Mucosa of stomach (tissue), 1 donor: ENCODE results near the gene MEAF6.

Experiments
- H3K27me3 ChIP-seq: one replicate; pipeline ENCODE4 v1.7.0; 2013; ENCODE audit warnings: mild to moderate bottlenecking, low read length; ENCODE audit not compliant: control insufficient read depth, insufficient read depth
- H3K36me3 ChIP-seq: one replicate; pipeline ENCODE4 v1.7.0; 2013; ENCODE audit warnings: low read length; ENCODE audit not compliant: control insufficient read depth, insufficient read depth
- H3K4me1 ChIP-seq: one replicate; pipeline ENCODE4 v1.7.0; 2013; ENCODE audit warnings: mild to moderate bottlenecking, low read length; ENCODE audit not compliant: control insufficient read depth, insufficient read depth
- H3K4me3 ChIP-seq: one replicate; pipeline ENCODE4 v1.7.0; 2013; ENCODE audit warnings: low read length
- H3K9ac ChIP-seq: one replicate; pipeline ENCODE4 v1.7.0; 2013; ENCODE audit warnings: mild to moderate bottlenecking, low read length, moderate library complexity
- H3K9me3 ChIP-seq: one replicate; pipeline ENCODE4 v1.7.0; 2013; ENCODE audit warnings: mild to moderate bottlenecking, low read length, moderate library complexity; ENCODE audit not compliant: control insufficient read depth
- donor health status: Pancreatic carcinoma.

Gene MEAF6

GRCh38 chr1:37493336-37494098 is 21.0 kb downstream of the MEAF6 start:
- Histone ChIP-seq H3K9ac (no peak overlapping the region), H3K4me1 (no peaks in the 10 kb centered on the region), H3K9me3 (no peaks in the 10 kb centered on the region), H3K27me3 (no peaks in the 10 kb centered on the region), H3K36me3 (no peaks in the 10 kb centered on the region), H3K4me3 (no peak overlapping the region)

GRCh38 chr1:37487619-37487984 is 27.0 kb downstream of the MEAF6 start:
- Histone ChIP-seq H3K36me3 (peaks cover 10% of the 10 kb centered on the region), H3K9me3 (no peaks in the 10 kb centered on the region), H3K9ac (peak overlapping the region; percentile 22), H3K4me1 (peaks cover 52% of the 10 kb centered on the region), H3K27me3 (no peaks in the 10 kb centered on the region), H3K4me3 (no peak overlapping the region)

- peaks cover 59% of the 10 kb centered on the region for H3K4me1 ChIP-seq
- H3K36me3 ChIP-seq, result peaks cover 17% of the 10 kb centered on the region
- no peaks in the 10 kb centered on the region for H3K9me3 ChIP-seq
- no peak overlapping the region for H3K4me3 ChIP-seq
- peak overlapping the region; percentile 22 for H3K9ac ChIP-seq
- H3K27me3 ChIP-seq, result no peaks in the 10 kb centered on the region
These were observed 27.6 kb downstream of the MEAF6 start for GRCh38 chr1:37486680-37487618.

- peaks cover 25% of the 10 kb centered on the region for H3K36me3 ChIP-seq
- peaks cover 67% of the 10 kb centered on the region for H3K4me1 ChIP-seq
- H3K4me3 ChIP-seq, result no peak overlapping the region
- H3K9ac ChIP-seq, result peak overlapping the region; percentile 37
- no peaks in the 10 kb centered on the region for H3K9me3 ChIP-seq
- H3K27me3 ChIP-seq, result no peaks in the 10 kb centered on the region
These were observed 28.5 kb downstream of the MEAF6 start for GRCh38 chr1:37485902-37486679.

DNA sequence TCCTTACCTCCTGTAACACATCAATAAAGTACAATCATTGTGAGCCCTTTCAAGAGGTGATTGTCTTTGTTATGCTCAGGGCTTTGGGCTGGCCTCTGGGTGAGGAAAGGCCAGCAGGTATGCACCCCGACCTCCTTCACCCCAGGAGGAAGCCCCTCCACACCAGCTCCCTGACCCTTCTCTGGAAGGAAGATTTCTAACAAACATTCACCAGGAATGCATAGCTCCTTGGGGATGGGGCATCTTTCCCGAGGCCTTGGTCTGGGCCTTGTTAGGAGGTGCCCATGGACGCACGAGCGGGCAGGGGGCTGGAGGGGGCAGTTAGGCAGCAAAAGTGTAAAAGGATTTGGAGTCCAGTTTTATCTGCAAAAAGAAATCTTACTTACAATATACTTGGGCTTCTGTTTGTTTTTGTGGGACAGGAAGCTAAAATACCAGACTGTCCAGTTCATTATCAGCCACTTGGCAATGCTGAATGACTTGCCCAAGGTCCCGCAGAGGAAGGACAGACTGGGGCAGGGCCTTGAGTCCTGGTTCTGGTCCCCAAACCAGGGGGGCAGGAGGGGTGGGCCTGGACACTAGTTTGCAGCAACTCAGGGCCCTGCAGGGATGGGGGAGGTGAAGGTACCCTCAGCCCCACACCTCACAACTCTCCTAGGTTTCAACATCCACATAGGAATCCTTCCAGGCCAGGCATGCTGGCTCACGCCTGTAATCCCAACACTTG is 30.1 kb downstream of the MEAF6 start:
- peaks cover 38% of the 10 kb centered on the region for H3K36me3 ChIP-seq
- peaks cover 81% of the 10 kb centered on the region for H3K4me1 ChIP-seq
- H3K27me3 ChIP-seq, result no peaks in the 10 kb centered on the region
- H3K9me3 ChIP-seq, result no peaks in the 10 kb centered on the region
- H3K9ac ChIP-seq, result no peak overlapping the region
- no peak overlapping the region for H3K4me3 ChIP-seq

GRCh38 chr1:37483785-37484184 is 30.8 kb downstream of the MEAF6 start:
- Histone ChIP-seq H3K9me3 (no peaks in the 10 kb centered on the region), H3K9ac (no peak overlapping the region), H3K27me3 (no peaks in the 10 kb centered on the region), H3K4me3 (no peak overlapping the region), H3K4me1 (peaks cover 88% of the 10 kb centered on the region), H3K36me3 (peaks cover 38% of the 10 kb centered on the region)

GRCh38 chr1:37482796-37483744 is 31.5 kb downstream of the MEAF6 start:
- no peak overlapping the region for H3K9ac ChIP-seq
- H3K4me3 ChIP-seq, result no peak overlapping the region
- peaks cover 43% of the 10 kb centered on the region for H3K36me3 ChIP-seq
- peaks cover 95% of the 10 kb centered on the region for H3K4me1 ChIP-seq
- no peaks in the 10 kb centered on the region for H3K27me3 ChIP-seq
- no peaks in the 10 kb centered on the region for H3K9me3 ChIP-seq

DNA sequence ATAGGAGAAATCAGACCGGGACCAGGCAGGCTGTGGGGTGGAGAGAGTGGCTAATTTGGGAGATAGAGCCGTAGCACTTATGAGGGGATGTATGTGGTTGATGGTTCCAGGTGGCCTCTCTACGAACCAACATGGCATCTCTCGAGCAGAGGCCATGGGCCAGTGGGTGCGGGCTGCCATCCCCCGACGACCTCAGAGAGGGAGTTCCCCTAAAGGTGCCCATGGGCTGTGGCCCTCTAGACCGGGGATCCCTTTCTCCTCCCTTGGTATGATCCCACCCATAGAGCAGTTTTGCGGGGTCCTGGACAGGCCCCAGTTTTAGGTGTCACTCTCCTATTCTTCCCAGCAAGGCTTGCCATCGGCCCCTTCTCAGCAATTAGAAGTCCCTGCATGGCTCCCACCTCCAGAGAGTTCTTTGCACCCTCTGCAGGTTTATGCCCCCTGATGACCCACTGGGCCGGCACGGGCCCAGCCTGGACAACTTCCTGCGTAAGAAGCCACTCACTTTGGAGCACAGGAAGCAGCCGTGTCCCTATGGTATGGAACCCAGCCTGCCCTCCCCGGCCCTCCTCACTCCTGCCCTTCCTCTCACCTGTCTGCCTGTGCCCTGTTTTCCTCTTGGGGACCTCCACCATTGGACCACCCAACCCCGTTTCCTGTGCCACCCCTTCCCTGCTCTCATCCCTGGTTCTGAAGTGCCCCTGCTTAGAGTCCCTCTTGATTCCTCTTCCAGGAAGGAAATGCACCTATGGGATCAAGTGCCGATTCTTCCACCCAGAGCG is 32.4 kb downstream of the MEAF6 start:
- H3K4me3 ChIP-seq, result no peak overlapping the region
- peaks cover 43% of the 10 kb centered on the region for H3K36me3 ChIP-seq
- H3K27me3 ChIP-seq, result no peaks in the 10 kb centered on the region
- peaks cover 96% of the 10 kb centered on the region for H3K4me1 ChIP-seq
- H3K9me3 ChIP-seq, result no peaks in the 10 kb centered on the region
- H3K9ac ChIP-seq, result no peak overlapping the region

GRCh38 chr1:37481289-37482003 is 33.1 kb downstream of the MEAF6 start:
- Histone ChIP-seq H3K4me1 (peaks cover 94% of the 10 kb centered on the region), H3K27me3 (no peaks in the 10 kb centered on the region), H3K9ac (peak overlapping the region; percentile 99), H3K36me3 (peaks cover 44% of the 10 kb centered on the region), H3K4me3 (no peak overlapping the region), H3K9me3 (no peaks in the 10 kb centered on the region)
